ENCODE data around the gene ACOT7. TPM values are rescaled to one million over a fixed set of nuclear protein-coding genes. Genes with fewer than 3 reads are reported as not detected.

ACOT7 gene
- total RNA-seq, 3 donors from 2014 or later = 9.4 to 12.8 (median 11.5) TPM

DNA sequence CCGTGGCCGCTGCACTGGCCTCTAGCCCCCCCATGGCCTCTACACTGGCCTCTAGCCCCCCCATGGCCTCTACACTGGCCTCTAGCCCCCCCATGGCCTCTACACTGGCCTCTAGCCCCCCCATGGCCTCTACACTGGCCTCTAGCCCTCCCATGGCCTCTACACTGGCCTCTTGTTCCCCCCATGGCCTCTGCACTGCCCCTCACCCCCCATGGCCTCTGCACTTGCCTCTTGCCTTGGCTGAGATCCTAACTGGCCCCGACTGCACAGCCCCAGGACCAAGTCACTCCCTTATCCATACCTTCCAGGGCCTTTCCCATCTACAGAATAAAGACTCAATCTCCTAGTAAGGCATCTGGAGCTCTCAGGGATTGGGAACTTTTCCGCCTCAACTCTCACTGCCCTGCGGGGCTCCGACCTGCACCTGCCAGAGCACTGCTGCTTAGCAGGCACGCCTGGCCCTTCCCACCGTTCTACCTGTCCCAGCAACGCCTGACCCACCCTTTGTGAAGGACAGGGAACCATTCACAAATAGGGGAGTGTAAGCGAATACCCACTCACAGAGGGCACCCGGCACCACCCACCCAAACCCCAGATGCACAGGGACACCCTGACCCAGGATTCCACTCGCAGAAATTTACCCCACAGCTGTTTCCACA lies 38.8 kb downstream of the ACOT7 start:
- intact Hi-C loops (cut with DNase I; ENCODE audit: low total_unique reads) = no loop called here
- H3K4me3 ChIP-seq = no peak overlapping the region
- no peaks in the 10 kb centered on the region for H3K9me3 ChIP-seq
- no peaks in the 10 kb centered on the region for H3K27me3 ChIP-seq
- DNase-seq (ENCODE audit: low spot score in 2 of 2) = no peak
- no peaks in the 10 kb centered on the region for H3K36me3 ChIP-seq
- no peak overlapping the region for H3K27ac ChIP-seq
- peaks cover 19 to 42% of the 10 kb centered on the region in 2 donors for H3K4me1 ChIP-seq
- no peak for TF ChIP-seq POLR2A (IDR thresholded peaks at IDR 0.05)
- TF ChIP-seq, protein P1, sequence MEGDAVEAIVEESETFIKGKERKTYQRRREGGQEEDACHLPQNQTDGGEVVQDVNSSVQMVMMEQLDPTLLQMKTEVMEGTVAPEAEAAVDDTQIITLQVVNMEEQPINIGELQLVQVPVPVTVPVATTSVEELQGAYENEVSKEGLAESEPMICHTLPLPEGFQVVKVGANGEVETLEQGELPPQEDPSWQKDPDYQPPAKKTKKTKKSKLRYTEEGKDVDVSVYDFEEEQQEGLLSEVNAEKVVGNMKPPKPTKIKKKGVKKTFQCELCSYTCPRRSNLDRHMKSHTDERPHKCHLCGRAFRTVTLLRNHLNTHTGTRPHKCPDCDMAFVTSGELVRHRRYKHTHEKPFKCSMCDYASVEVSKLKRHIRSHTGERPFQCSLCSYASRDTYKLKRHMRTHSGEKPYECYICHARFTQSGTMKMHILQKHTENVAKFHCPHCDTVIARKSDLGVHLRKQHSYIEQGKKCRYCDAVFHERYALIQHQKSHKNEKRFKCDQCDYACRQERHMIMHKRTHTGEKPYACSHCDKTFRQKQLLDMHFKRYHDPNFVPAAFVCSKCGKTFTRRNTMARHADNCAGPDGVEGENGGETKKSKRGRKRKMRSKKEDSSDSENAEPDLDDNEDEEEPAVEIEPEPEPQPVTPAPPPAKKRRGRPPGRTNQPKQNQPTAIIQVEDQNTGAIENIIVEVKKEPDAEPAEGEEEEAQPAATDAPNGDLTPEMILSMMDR (IDR thresholded peaks at IDR 0.05) = no peak
- no peak for TF ChIP-seq POLR2AphosphoS5 (IDR thresholded peaks at IDR 0.05)

- H3K36me3 ChIP-seq = no peaks in the 10 kb centered on the region
- peaks cover 12 to 37% of the 10 kb centered on the region in 2 donors for H3K4me1 ChIP-seq
- intact Hi-C loops (cut with DNase I; ENCODE audit: low total_unique reads) = no loop called here
- TF ChIP-seq POLR2A (IDR thresholded peaks at IDR 0.05) = no peak
- TF ChIP-seq, protein P1 (IDR thresholded peaks at IDR 0.05) = no peak
- no peak for TF ChIP-seq POLR2AphosphoS5 (IDR thresholded peaks at IDR 0.05)
- H3K27me3 ChIP-seq = no peaks in the 10 kb centered on the region
- peak overlapping the region; percentile 36 to 44 for H3K27ac ChIP-seq
- H3K4me3 ChIP-seq = no peak overlapping the region
- peak in 1 of 2 donors; percentile 40 for DNase-seq (ENCODE audit: low spot score in 2 of 2)
- no peaks in the 10 kb centered on the region for H3K9me3 ChIP-seq
Observed at GRCh38 chr1:6353955-6354658, 39.5 kb downstream of the ACOT7 start.

DNA sequence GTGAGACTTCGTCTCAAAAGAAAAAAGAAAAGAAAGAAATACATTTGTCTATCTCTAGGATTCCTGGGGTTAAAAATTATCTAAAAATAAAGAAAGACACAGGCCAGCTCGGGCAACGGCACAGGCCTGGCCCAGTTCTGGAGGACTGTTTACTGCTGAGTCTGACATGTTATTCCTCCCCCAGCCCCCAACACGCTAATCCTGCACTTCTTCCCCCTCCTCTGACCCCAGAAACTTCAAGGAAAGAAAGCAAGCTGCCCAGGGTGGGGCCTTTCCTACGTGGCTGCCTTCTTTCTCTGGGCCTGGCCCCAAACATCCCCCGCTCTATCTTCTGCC lies 40.0 kb downstream of the ACOT7 start:
- H3K9me3 ChIP-seq = no peaks in the 10 kb centered on the region
- H3K27ac ChIP-seq = peak overlapping the region; percentile 36 to 44
- peaks cover 7 to 33% of the 10 kb centered on the region in 2 donors for H3K4me1 ChIP-seq
- no peak overlapping the region for H3K4me3 ChIP-seq
- intact Hi-C loops (cut with DNase I; ENCODE audit: low total_unique reads) = no loop called here
- no peaks in the 10 kb centered on the region for H3K27me3 ChIP-seq
- no peak for DNase-seq (ENCODE audit: low spot score in 2 of 2)
- TF ChIP-seq POLR2A (IDR thresholded peaks at IDR 0.05) (no peak), POLR2AphosphoS5 (IDR thresholded peaks at IDR 0.05) (no peak)
- TF ChIP-seq, protein P1 (IDR thresholded peaks at IDR 0.05) = no peak
- no peaks in the 10 kb centered on the region for H3K36me3 ChIP-seq

DNA sequence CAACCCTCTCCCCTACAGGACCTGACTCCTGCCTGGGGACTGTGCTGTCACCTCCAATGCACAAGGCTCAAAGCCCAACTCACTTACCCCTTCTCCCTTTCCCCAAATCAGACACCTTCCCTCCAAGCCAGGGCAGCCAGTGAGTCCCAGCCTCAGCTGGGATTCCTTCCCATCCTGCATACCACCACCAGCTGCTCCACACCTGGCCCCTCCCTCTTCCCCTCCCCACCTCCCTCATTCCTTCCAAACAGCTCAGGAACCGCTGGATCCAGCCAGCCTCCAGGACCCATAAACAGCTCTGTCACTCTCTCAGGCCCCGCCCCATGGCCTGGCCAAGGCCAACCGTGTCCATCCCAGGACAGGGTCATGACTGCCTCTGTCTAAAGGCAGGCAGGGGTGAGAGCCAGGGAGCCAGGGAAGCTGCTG lies 41.4 kb downstream of the ACOT7 start:
- Histone ChIP-seq H3K27ac (no peak overlapping the region), H3K4me3 (no peak overlapping the region), H3K9me3 (no peaks in the 10 kb centered on the region), H3K36me3 (no peaks in the 10 kb centered on the region), H3K4me1 (peaks cover 4 to 33% of the 10 kb centered on the region in 2 donors), H3K27me3 (no peaks in the 10 kb centered on the region)
- TF ChIP-seq, protein P1 (IDR thresholded peaks at IDR 0.05) = no peak
- no peak for TF ChIP-seq POLR2A (IDR thresholded peaks at IDR 0.05)
- no peak for TF ChIP-seq POLR2AphosphoS5 (IDR thresholded peaks at IDR 0.05)
- peak in 1 of 2 donors; percentile 34 for DNase-seq (ENCODE audit: low spot score in 2 of 2)
- intact Hi-C loops (cut with DNase I; ENCODE audit: low total_unique reads) = no loop called here

DNA sequence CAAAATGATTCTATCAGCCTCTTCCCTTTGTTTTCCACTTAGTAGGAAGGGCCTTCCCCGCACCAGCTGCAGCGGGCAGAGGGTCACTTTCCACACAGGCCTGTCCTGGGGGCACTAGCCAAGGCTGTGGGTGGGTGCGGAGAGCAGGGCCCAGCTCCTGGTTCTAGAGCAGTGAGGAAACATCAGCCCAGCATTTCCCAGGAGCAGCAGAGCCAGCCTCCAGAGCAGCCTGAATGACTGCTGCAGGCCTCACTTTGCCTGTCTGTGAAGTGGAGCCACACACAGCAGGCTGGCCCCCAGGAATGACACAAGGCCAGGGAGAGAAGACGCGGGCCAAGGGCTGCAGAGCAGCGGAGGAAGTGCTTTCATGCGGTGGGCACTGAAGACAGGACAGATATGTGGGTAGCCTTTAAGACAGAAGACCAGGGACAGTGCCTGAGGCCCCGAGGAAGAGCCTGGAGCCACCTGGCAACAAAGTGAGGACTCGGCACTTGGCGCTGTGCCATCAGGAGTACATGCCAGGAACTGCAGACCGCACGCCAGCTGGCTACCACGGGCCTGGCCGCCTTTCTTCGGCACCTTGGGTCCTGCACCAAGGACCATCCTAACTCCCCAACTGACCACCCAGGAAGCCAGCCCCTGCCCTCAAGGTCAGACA lies 42.0 kb downstream of the ACOT7 start:
- Histone ChIP-seq H3K27me3 (no peaks in the 10 kb centered on the region), H3K9me3 (no peaks in the 10 kb centered on the region), H3K36me3 (no peaks in the 10 kb centered on the region), H3K4me3 (no peak overlapping the region), H3K4me1 (peaks cover 4 to 33% of the 10 kb centered on the region in 2 donors), H3K27ac (no peak overlapping the region)
- TF ChIP-seq, protein P1 (IDR thresholded peaks at IDR 0.05) = no peak
- no peak for TF ChIP-seq POLR2AphosphoS5 (IDR thresholded peaks at IDR 0.05)
- TF ChIP-seq POLR2A (IDR thresholded peaks at IDR 0.05) = no peak
- intact Hi-C loops (cut with DNase I; ENCODE audit: low total_unique reads) = no loop called here
- no peak for DNase-seq (ENCODE audit: low spot score in 2 of 2)

All from breast epithelium (tissue), 4 donors.